ENCODE results near the gene PCTP. TPM values are rescaled to one million over a fixed set of nuclear protein-coding genes. Genes with fewer than 3 reads are reported as not detected.
A peak's percentile ranks its signal among the peaks of the same experiment; 100 is the strongest.

The PCTP gene
- total RNA-seq, 1 experiment from 2014 or later = 23.6 TPM

DNA sequence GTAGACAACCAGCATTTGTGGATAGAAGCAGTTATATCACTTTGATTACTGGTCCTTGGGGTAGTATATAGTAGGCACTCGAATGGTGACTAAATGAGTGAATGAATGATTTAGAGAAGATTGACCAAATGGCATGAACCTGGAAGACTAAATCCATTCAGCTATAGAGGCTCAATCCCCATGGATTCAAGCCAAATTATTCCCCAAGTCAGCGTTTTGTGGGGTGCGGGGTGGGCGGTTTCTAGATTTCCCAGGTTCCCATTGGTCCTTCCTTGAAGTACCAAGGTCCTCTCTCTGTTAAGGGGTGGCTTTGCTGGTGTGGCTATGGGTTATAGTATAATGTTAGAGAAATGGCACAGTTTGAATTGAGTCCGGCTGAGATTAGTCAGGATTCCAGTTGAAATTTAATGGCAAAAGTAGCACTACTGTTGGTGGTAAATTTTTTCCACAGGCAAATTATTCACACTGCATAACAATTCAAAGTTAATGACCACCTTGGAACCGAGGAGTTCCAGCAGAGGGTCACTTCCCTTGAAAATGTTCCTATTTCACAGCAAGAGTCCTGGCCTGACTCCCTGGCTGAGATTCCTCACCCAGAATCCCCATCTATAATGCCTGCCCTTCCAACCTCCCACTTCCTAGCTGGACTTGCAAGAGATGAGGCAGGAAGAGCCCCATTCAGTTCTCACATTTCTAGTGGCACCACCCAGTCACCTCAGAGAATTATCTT, 27.7 kb downstream of the PCTP start:
- Histone ChIP-seq H3K36me3 (peaks cover 8% of the 10 kb centered on the region; the same call in 1 of the 2 replicates), H3K4me1 (peaks cover 8% of the 10 kb centered on the region), H3K9me3 (replicated peaks) (no peaks in the 10 kb centered on the region), H3K4me3 (no peak overlapping the region), H3K27ac (no peak overlapping the region), H3K27me3 (no peaks in the 10 kb centered on the region)
- DNase-seq = no peak

DNA sequence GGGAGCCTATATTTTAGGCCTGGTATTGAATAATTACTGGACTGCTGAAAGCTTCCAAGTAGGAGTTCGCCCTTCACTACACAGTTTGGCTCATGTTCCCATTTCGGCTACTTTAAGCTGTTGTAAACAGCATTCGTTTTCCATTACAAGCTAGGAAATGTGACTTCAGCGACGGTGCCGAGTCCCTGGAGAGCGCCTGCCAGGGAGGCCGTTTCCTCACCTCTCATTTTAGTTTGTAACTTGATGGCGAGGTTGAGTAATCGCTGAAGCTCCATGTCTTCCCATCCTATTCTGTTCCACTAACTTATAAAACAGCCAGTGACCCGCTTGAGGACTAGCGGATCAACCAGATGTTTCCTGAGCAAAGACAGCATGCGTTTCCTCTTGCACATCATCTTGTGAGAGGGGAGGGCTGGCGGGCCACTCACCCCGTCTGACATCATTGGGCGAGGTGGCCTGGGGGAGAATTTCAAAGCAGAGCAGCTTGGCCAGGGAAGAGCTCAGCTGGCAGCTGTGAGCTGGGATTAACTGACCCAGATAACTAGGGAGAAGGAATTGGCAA, 32.9 kb downstream of the PCTP start:
- peak; percentile 90 to 92 for DNase-seq
- H3K27ac ChIP-seq = peak overlapping the region; percentile 72

DNA sequence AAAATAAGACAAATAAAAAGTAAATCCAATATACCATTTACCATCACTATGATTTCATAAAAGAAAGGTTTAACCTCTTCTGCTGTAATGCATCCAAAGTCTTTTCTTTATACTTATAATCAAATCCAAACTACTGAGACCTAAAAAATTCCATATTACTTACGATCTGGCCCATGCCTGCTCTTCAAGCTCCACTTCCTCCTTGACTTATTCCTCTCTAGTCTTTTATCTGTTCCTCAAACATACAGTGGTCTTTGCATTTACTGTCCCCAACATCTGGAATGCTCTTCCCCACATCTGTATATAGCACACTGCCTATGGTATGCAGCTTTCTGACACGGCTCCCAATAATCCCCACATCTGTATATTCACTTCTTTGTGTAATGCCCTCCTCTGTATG, 33.8 kb downstream of the PCTP start:
- DNase-seq = no peak
- Histone ChIP-seq H3K27ac (no peak overlapping the region), H3K4me3 (no peak overlapping the region), H3K4me1 (peaks cover 12% of the 10 kb centered on the region), H3K9me3 (replicated peaks) (no peaks in the 10 kb centered on the region), H3K36me3 (no peaks in the 10 kb centered on the region), H3K27me3 (no peaks in the 10 kb centered on the region)

More for the DNA sequence above, 32.9 kb downstream of the PCTP start:
- Histone ChIP-seq H3K4me3 (peak overlapping the region; percentile 35), H3K27me3 (no peaks in the 10 kb centered on the region), H3K4me1 (peaks cover 12% of the 10 kb centered on the region), H3K36me3 (no peaks in the 10 kb centered on the region), H3K9me3 (replicated peaks) (no peaks in the 10 kb centered on the region)

DNA sequence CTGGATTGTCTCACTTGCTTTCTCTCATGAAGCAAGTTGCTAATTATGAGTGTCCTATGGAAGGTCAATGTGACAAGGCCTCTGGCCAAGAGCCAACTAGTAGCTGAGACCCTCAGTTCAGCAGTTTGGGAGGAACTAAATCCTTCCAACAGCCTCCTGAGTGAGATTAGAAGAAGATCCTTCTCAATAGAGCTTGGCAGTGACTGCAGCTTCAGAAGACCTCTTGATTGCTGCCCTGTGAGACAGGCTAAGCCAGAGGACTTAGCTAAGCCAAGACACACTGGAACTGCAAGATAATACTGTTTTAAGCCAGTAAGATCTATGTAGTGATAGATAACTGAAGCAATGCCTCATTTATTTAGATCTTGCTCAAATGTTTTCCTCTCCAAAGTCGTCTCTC, 34.3 kb downstream of the PCTP start:
- Histone ChIP-seq H3K4me1 (peaks cover 12% of the 10 kb centered on the region), H3K4me3 (no peak overlapping the region), H3K27me3 (no peaks in the 10 kb centered on the region), H3K36me3 (no peaks in the 10 kb centered on the region), H3K27ac (no peak overlapping the region), H3K9me3 (replicated peaks) (no peaks in the 10 kb centered on the region)
- DNase-seq = no peak

DNA sequence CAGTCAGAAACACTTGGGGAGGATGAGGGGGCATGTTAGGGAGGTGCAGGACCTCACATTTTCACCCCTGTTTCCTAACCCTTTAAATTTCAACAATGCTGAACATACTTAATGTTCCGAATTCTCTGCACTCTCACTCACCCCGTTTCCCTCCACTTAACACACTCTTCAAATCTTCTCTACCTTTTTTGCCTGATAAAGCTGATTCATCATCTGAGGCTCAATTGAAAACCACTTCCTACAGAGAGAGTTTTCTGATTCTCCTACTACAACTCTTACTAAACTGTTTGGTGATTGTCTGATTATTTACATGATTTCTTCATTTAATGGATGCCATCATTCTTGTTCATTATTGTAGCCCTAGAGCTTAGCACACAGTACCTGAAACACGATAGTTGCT, 42.4 kb downstream of the PCTP start:
- H3K36me3 ChIP-seq = no peaks in the 10 kb centered on the region
- H3K27me3 ChIP-seq = 0 out of 2 replicates have a peak, but pooled peaks cover 2% of the 10 kb centered on the region
- no peak overlapping the region for H3K4me3 ChIP-seq
- no peak for DNase-seq
- 0 out of 2 replicates have a peak, but pooled peaks cover 6% of the 10 kb centered on the region for H3K9me3 ChIP-seq (replicated peaks)
- H3K27ac ChIP-seq = no peak overlapping the region
- peaks cover 10% of the 10 kb centered on the region for H3K4me1 ChIP-seq

DNA sequence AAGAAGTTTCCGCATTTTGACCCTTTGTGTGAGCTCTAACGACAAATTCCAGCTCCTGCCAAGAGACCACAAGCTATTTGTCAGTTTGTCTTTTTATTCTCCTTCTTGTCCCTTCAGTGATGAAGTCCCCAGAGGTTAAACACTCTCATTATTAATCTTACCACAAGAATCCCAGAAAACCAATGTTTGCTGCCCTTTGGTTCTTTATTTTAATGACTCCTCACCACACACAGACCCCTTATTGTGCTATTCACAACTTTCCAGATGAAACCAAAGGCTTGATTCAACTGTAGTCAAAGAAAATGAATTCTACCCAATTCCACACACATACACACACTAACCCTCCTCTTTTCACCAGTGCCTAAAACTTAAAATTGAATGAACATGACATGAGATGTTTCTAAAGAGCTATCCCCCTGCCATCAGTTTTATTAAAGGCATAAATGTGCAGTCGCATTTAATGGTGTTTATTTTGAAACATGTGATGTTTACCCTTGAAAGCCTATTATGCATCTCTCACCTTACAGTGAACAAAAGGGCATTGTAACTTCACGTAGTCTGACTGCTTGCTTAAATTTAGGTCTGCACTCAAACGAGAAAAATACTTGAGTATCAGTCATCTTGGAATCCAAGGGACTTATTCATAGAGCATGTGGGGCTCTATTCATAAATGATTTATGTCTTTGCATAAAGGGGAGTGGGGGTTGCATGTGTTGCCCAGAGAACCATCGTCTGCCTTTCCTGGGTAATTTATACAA, 44.1 kb downstream of the PCTP start:
- H3K4me3 ChIP-seq = no peak overlapping the region
- DNase-seq = peak; percentile 5 to 61
- peaks cover 10% of the 10 kb centered on the region for H3K4me1 ChIP-seq
- H3K36me3 ChIP-seq = no peaks in the 10 kb centered on the region
- no peak overlapping the region for H3K27ac ChIP-seq
- H3K9me3 ChIP-seq (replicated peaks) = 0 out of 2 replicates have a peak, but pooled peaks cover 8% of the 10 kb centered on the region
- 0 out of 2 replicates have a peak, but pooled peaks cover 2% of the 10 kb centered on the region for H3K27me3 ChIP-seq

DNA sequence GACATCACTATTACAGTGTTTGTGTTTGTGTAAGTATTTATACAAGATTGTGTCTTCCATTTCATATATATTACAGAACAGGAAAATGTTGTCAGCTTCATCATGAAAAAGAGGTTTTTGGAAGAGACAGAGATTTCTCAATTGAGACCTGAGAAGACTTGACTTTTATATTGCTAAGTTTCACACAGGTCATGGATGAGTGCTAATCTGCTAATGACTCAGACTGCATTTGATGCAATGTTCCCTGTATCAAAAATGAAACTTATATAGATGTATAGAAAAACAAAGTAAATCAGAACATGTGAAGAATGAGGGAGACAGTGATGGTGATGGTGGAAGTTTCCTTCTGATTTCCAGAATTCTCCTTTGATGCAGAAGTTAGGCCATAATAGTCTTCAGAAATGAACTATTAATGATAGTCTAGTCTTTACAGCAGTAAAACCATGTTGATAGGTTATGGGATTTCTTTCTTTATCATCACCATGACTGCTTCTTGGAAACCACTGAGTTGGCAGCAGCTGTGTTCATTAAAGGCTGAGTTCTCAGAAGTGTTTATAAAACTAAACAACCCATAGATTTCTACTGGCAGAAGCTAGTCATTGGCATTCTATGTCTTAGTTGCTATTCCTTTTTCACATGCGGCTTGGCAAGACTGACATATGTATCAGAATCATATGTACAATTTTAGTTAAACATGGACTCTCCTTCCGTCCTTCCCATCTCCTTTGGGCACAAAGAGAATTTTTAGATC, 56.1 kb downstream of the PCTP start:
- Histone ChIP-seq H3K27ac (no peak overlapping the region), H3K4me1 (no peaks in the 10 kb centered on the region), H3K4me3 (no peak overlapping the region), H3K9me3 (replicated peaks) (no peaks in the 10 kb centered on the region), H3K27me3 (no peaks in the 10 kb centered on the region), H3K36me3 (no peaks in the 10 kb centered on the region)
- no peak for DNase-seq

DNA sequence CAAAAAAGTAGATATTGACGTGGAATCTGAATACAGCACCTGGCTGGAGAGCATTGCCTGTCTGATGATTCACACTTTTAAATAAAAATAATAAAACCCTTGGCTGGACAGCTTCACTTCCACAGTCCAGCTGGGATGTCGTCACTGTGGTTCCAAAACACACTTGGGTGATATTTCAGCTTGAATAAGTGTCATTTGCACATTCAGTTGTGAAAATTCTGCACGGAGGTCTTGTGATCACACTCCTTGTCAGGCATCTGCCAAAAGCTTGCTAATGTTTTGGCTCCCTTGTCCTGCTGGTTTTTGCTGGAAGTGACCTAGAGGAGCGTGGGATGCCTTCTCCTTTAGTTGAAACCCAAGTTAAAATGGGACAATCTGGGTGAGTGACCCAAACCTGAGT, 60.7 kb downstream of the PCTP start:
- no peak overlapping the region for H3K27ac ChIP-seq
- H3K36me3 ChIP-seq = no peaks in the 10 kb centered on the region
- no peaks in the 10 kb centered on the region for H3K27me3 ChIP-seq
- H3K4me3 ChIP-seq = no peak overlapping the region
- no peaks in the 10 kb centered on the region for H3K9me3 ChIP-seq (replicated peaks)
- DNase-seq = no peak
- peaks cover 14% of the 10 kb centered on the region for H3K4me1 ChIP-seq

DNA sequence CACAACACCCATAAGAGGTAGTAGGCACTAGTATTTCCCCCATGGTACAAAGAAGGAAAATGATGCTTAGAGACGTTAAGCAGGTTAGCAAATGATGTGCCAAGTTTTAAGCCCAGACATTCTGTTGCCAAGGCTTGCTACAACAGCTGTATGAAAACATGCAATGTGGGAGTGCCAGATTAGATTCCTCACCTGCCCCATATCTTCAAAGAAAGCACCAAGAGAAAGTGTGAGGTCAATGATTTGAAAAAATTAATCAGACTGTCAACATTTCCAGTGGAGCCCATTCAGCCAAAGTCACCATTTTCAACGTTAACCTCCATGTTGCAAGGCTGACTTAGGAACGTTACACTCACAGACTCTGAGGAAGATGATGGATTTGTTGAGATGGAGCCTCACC, 61.5 kb downstream of the PCTP start:
- H3K27me3 ChIP-seq = no peaks in the 10 kb centered on the region
- no peak overlapping the region for H3K27ac ChIP-seq
- no peaks in the 10 kb centered on the region for H3K9me3 ChIP-seq (replicated peaks)
- peaks cover 14% of the 10 kb centered on the region for H3K4me1 ChIP-seq
- H3K36me3 ChIP-seq = no peaks in the 10 kb centered on the region
- DNase-seq = no peak
- no peak overlapping the region for H3K4me3 ChIP-seq

DNA sequence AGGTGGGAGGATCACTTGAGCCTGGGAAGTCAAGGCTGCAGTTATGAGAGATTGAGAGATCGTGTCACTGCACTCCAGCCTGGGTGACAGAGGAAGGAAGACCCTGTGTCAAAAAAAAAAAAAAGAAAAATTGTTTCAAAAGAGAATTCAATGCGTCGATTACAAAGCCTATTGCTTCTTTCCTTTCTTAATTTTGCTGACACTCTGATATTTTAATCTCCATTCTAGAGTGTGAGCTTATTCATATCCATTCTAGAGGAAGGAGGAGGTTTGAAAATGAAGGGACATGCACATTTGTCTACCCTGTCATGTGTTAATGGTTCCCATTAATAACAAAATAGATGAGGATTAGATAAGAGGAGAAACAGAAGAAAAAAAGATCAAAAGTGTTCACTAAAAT, 63.1 kb downstream of the PCTP start:
- DNase-seq = no peak
- no peaks in the 10 kb centered on the region for H3K27me3 ChIP-seq
- H3K9me3 ChIP-seq (replicated peaks) = no peaks in the 10 kb centered on the region
- H3K4me3 ChIP-seq = no peak overlapping the region
- peaks cover 14% of the 10 kb centered on the region for H3K4me1 ChIP-seq
- no peaks in the 10 kb centered on the region for H3K36me3 ChIP-seq
- peak overlapping the region; percentile 56 for H3K27ac ChIP-seq

DNA sequence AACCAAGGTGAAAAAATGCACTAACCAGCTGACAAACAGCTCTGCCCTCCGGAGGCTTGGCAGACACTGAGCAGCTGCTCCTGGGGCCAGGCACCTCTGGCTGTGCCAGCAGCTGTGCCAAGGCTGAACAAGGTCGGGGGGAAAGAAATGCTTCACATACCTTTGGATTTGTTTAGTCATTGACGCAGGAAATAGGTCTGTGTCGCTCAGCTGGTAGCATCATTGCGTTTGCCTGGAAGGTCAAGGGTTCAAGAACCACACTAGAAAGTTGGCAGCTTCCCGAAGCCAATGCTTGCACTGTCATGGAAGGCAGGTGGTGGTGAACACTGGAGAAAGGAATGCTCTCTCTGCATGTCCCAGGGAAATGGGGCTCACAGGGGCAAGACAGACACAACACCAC, 63.5 kb downstream of the PCTP start:
- Histone ChIP-seq H3K4me1 (peaks cover 14% of the 10 kb centered on the region), H3K9me3 (replicated peaks) (no peaks in the 10 kb centered on the region), H3K4me3 (no peak overlapping the region), H3K27me3 (no peaks in the 10 kb centered on the region), H3K27ac (peak overlapping the region; percentile 56), H3K36me3 (no peaks in the 10 kb centered on the region)
- peak; percentile 59 to 65 for DNase-seq

DNA sequence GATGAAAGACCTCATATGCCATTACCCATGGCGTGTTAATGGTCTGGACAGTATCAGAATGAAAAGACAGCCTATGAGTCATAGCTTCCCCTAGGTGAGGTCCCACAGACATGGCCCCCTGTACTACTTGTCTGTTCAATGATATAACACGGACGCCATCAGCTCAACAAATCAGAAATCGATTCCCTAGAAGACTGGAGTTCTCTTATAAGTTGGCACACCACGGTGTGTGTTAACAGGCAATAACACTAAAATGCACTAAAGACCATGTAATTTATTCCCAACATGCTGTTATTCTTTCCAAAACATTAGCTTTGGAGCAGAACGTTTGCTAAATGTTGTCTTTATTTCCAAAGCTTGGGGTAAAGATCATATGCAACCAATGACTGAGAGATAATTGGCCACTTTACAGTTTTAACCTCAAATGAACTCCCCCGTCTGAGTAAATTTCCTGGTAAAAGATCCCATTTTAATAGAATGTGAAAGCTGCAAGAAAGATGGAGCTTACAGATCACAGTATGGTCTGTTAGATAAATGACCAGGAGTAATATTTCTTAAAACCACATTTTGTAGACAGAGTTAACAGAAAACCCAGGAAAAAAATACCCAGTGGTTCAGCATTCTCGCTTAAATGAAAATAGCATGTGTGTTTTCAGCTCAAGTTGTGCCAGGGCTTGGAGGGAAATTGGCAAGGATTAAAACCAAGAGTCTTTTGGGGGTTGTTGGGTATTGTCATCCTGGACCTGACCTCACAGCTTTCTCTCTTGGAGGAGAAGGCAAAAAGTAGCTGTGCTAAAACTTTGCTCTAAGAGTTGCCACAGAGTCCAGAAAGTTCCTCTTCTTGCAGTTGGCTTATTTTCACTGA, 65.9 kb downstream of the PCTP start:
- no peak overlapping the region for H3K27ac ChIP-seq
- no peak for DNase-seq
- peaks cover 14% of the 10 kb centered on the region for H3K4me1 ChIP-seq
- no peaks in the 10 kb centered on the region for H3K27me3 ChIP-seq
- H3K9me3 ChIP-seq (replicated peaks) = no peaks in the 10 kb centered on the region
- no peak overlapping the region for H3K4me3 ChIP-seq
- H3K36me3 ChIP-seq = no peaks in the 10 kb centered on the region

DNA sequence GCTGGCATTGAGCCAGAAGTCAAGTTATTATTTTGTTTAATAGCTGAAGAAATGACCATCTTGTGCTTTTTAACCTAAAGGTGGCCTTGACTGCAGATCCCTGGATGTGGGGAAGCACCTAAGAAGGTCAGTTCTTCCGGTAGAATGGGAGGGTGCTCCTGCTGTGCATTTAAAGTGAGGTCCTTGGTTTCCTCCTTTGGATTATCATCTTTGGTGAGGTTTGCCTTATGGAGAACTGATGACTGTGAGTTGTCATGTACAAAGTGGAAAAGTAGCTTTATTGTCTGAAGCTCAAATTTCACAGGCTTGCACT, 66.5 kb downstream of the PCTP start:
- no peaks in the 10 kb centered on the region for H3K9me3 ChIP-seq (replicated peaks)
- no peak for DNase-seq
- no peaks in the 10 kb centered on the region for H3K36me3 ChIP-seq
- H3K27ac ChIP-seq = no peak overlapping the region
- no peak overlapping the region for H3K4me3 ChIP-seq
- H3K4me1 ChIP-seq = peaks cover 14% of the 10 kb centered on the region
- no peaks in the 10 kb centered on the region for H3K27me3 ChIP-seq

DNA sequence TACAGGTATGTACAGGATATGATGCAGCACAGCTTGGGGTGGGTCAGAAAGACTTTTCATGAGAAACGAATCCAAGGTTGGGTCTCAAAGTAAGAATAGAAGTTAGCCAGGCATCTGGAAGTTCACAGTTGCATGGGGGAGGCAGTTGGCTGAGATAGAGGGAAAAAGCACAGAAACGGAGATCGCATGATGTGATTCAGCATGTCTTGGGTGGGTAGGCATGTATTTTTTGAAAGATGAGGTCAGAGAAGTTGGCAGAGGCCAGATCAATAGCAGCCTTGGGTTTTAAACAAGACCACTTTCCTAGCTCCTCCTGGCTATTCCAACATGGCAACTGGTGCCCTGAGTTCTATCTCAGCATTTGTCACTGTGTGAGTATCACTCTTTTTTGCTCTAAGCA, 67.2 kb downstream of the PCTP start:
- H3K9me3 ChIP-seq (replicated peaks) = no peaks in the 10 kb centered on the region
- H3K4me3 ChIP-seq = no peak overlapping the region
- no peaks in the 10 kb centered on the region for H3K36me3 ChIP-seq
- peaks cover 14% of the 10 kb centered on the region for H3K4me1 ChIP-seq
- no peak overlapping the region for H3K27ac ChIP-seq
- no peak for DNase-seq
- H3K27me3 ChIP-seq = no peaks in the 10 kb centered on the region

All from SJCRH30 (cell line).